IMR-90 (cell line): ENCODE measurements around the gene NRXN2. TPM values are rescaled to one million over a fixed set of nuclear protein-coding genes. Genes with fewer than 3 reads are reported as not detected.

ENCODE experiments used
- ATAC-seq: fragments of 200-7000 bp; cut with Tn5 transposase; 2 replicates; pipeline ENCODE4 v1.9.1; 2020; ENCODE audit warnings: low read depth, mild to moderate bottlenecking, moderate library complexity
- BruUV-seq: library from RNA; stranded (reverse); fragments of 400-500 nt; replicated peaks from 2 replicates; lab custom pipeline; 2021; lab: Mats Ljungman, UMichigan
- CTCF ChIA-PET: fragments of 300-600 bp; formaldehyde crosslinking; extraction: SDS; loops from one replicate; lab custom pipeline; 2021; ENCODE audit warnings: antibody characterized with exemption; lab: Yijun Ruan, JAX
- POLR2A ChIA-PET: fragments of 300-600 bp; sonication (Branson Sonifier 250); formaldehyde crosslinking; loops from one replicate; lab custom pipeline; 2022; ENCODE audit warnings: antibody characterized with exemption; ENCODE audit not compliant: unreplicated experiment; lab: Charles Lee
- DNase-seq: peaks from one replicate; pipeline ENCODE4 v3.0.0; 2013
- H2AFZ ChIP-seq: replicated peaks from 2 replicates; pipeline ENCODE3; 2013; ENCODE audit warnings: low read length, mild to moderate bottlenecking; ENCODE audit not compliant: poor library complexity
- H2AK5ac ChIP-seq: 2 replicates; pipeline ENCODE4 v1.6.1; 2013; ENCODE audit warnings: low read depth, low read length, inconsistent platforms
- H2AK9ac ChIP-seq: replicated peaks from 2 replicates; pipeline ENCODE3; 2013; ENCODE audit warnings: mild to moderate bottlenecking, low read depth, low read length, moderate library complexity; ENCODE audit not compliant: poor library complexity
- H2BK120ac ChIP-seq: 2 replicates; pipeline ENCODE4 v1.6.1; 2013; ENCODE audit warnings: low read depth, low read length, inconsistent platforms
- H2BK15ac ChIP-seq: 3 replicates; pipeline ENCODE4 v1.6.1; 2013; ENCODE audit warnings: low read depth, low read length, inconsistent platforms
- H2BK20ac ChIP-seq: 2 replicates; pipeline ENCODE4 v1.6.1; 2013; ENCODE audit warnings: low read depth, mild to moderate bottlenecking, inconsistent platforms, low read length, moderate library complexity
- H2BK5ac ChIP-seq: 2 replicates; pipeline ENCODE4 v1.6.1; 2013; ENCODE audit warnings: mild to moderate bottlenecking, low read depth, low read length, inconsistent platforms; ENCODE audit not compliant: poor library complexity, severe bottlenecking
- H3K14ac ChIP-seq: replicated peaks from 2 replicates; pipeline ENCODE4 v1.6.1; 2013; ENCODE audit warnings: low read depth, low read length, inconsistent platforms
- H3K18ac ChIP-seq: 2 replicates; pipeline ENCODE4 v1.6.1; 2013; ENCODE audit warnings: low read depth, low read length, control low read depth
- H3K23ac ChIP-seq: 2 replicates; pipeline ENCODE4 v1.6.1; 2013; ENCODE audit warnings: low read depth, low read length, inconsistent platforms
- H3K27ac ChIP-seq: 2 replicates; pipeline ENCODE4 v1.5.1; 2013; ENCODE audit warnings: mild to moderate bottlenecking, control low read depth, low read length; ENCODE audit not compliant: insufficient read depth
- H3K27me3 ChIP-seq: 2 replicates; pipeline ENCODE4 v1.6.1; 2013; ENCODE audit warnings: low read length; ENCODE audit not compliant: control insufficient read depth, insufficient read depth
- H3K36me3 ChIP-seq: 2 replicates; pipeline ENCODE4 v1.6.1; 2013; ENCODE audit warnings: low read length, mixed read lengths; ENCODE audit not compliant: control insufficient read depth, insufficient read depth
- H3K4ac ChIP-seq: 2 replicates; pipeline ENCODE4 v1.6.1; 2013; ENCODE audit warnings: low read depth, low read length, inconsistent platforms
- H3K4me1 ChIP-seq: 2 replicates; pipeline ENCODE4 v1.6.1; 2013; ENCODE audit warnings: low read length, mixed read lengths; ENCODE audit not compliant: control insufficient read depth, insufficient read depth
- H3K4me2 ChIP-seq: 2 replicates; pipeline ENCODE4 v1.6.1; 2013; ENCODE audit warnings: low read depth, mild to moderate bottlenecking, control low read depth, low read length, moderate library complexity
- H3K4me3 ChIP-seq: 2 replicates; pipeline ENCODE4 v1.5.1; 2013; ENCODE audit warnings: low read depth, mild to moderate bottlenecking, control low read depth, low read length, moderate library complexity; ENCODE audit not compliant: insufficient read depth
- H3K56ac ChIP-seq: 2 replicates; pipeline ENCODE4 v1.6.1; 2013; ENCODE audit warnings: low read length, inconsistent platforms; ENCODE audit not compliant: insufficient read depth; ENCODE audit errors: extremely low read depth
- H3K79me1 ChIP-seq, 2 experiments: 2 replicates each; pipeline ENCODE4 v1.6.1; 2013; ENCODE audit warnings: low read length in 2 of 2, inconsistent platforms in 1 of 2, low read depth in 1 of 2
- H3K9ac ChIP-seq: 2 replicates; pipeline ENCODE4 v1.6.1; 2013; ENCODE audit warnings: low read depth, low read length, control low read depth
- H3K9me1 ChIP-seq: 2 replicates; pipeline ENCODE4 v1.6.1; 2013; ENCODE audit warnings: low read length, inconsistent platforms; ENCODE audit not compliant: insufficient read depth
- H3K9me3 ChIP-seq: 2 replicates; pipeline ENCODE4 v1.6.1; 2013; ENCODE audit warnings: low read length; ENCODE audit not compliant: control insufficient read depth, insufficient read depth
- H4K20me1 ChIP-seq: 2 replicates; pipeline ENCODE4 v1.6.1; 2013; ENCODE audit warnings: low read length, inconsistent platforms; ENCODE audit not compliant: insufficient read depth
- H4K5ac ChIP-seq: 2 replicates; pipeline ENCODE4 v1.6.1; 2013; ENCODE audit warnings: mild to moderate bottlenecking, low read depth, low read length, control low read depth
- H4K8ac ChIP-seq, 2 experiments: 2 replicates each; pipeline ENCODE4 v1.6.1; 2013; ENCODE audit warnings: low read depth in 2 of 2, low read length in 2 of 2, control low read depth in 1 of 2, inconsistent platforms in 1 of 2
- H4K91ac ChIP-seq: 2 replicates; pipeline ENCODE4 v1.6.1; 2013; ENCODE audit warnings: low read depth, low read length, inconsistent platforms; ENCODE audit not compliant: insufficient read depth
- CEBPB ChIP-seq: IDR thresholded peaks from 2 replicates; pipeline ENCODE4 v1.6.1; 2012; ENCODE audit warnings: low read depth, low read length, improper control_type of control experiment
- CHD1 ChIP-seq: IDR thresholded peaks from 2 replicates; pipeline ENCODE4 v1.6.1; 2012; ENCODE audit warnings: low read depth, low read length, improper control_type of control experiment
- FOS ChIP-seq: fragments of 150-350 bp; IDR thresholded peaks from 2 replicates; pipeline ENCODE4 v1.6.1; 2016; ENCODE audit warnings: low read depth, low read length
- MAFK ChIP-seq: IDR thresholded peaks from 2 replicates; pipeline ENCODE4 v1.6.1; 2012; ENCODE audit warnings: low read depth, low read length, improper control_type of control experiment
- MAZ ChIP-seq: IDR thresholded peaks from 2 replicates; pipeline ENCODE4 v1.6.1; 2012; ENCODE audit warnings: low read depth, mild to moderate bottlenecking, low read length, improper control_type of control experiment, moderate library complexity, borderline replicate concordance
- MXI1 ChIP-seq: IDR thresholded peaks from 2 replicates; pipeline ENCODE4 v1.6.1; 2012; ENCODE audit warnings: low read depth, mild to moderate bottlenecking, low read length, moderate library complexity, borderline replicate concordance
- RAD21 ChIP-seq: IDR thresholded peaks from 2 replicates; pipeline ENCODE4 v1.6.1; 2012; ENCODE audit warnings: low read length, improper control_type of control experiment
- RCOR1 ChIP-seq: IDR thresholded peaks from 2 replicates; pipeline ENCODE4 v1.6.1; 2012; ENCODE audit warnings: mild to moderate bottlenecking, low read length, improper control_type of control experiment; ENCODE audit not compliant: insufficient replicate concordance
- SMC3 ChIP-seq: fragments of 150-350 bp; IDR thresholded peaks from 2 replicates; pipeline ENCODE4 v1.6.1; 2016; ENCODE audit warnings: low read depth, mild to moderate bottlenecking, antibody characterized with exemption, low read length, moderate library complexity
- USF2 ChIP-seq: fragments of 150-350 bp; IDR thresholded peaks from 2 replicates; pipeline ENCODE4 v1.6.1; 2017; ENCODE audit warnings: mild to moderate bottlenecking, antibody characterized with exemption, low read length, low read depth
- WGBS, 2 experiments: methylation state at CpG; one replicate each; pipeline versions ENCODE4 v1.1.5 to v1.1.7; 2013; ENCODE audit warnings: missing lambda C conversion rate in 2 of 2; ENCODE audit not compliant: insufficient read length in 1 of 2; ENCODE audit errors: extremely low coverage in 2 of 2; 5-methylcytosine and 5-hydroxymethylcytosine counted together
- dilution Hi-C: fragments of 300-500 bp; cut with HindIII; formaldehyde crosslinking; loops from one replicate; pipeline ENCODE4 v1.14.3; 2018; ENCODE audit warnings: low sequenced_read_pairs; ENCODE audit not compliant: unreplicated experiment
- in situ Hi-C: fragments of 300-500 bp; cut with MboI; formaldehyde crosslinking; loops from 3 replicates; pipeline ENCODE4 v1.14.3; 2019; ENCODE audit warnings: low sequenced_read_pairs, inconsistent platforms, mixed read lengths
- intact Hi-C: fragments of 100-400 bp; cut with micrococcal nuclease; formaldehyde crosslinking; loops from 2 replicates; pipeline ENCODE4 v1.10.0; 2022
- polyA plus RNA-seq, 3 experiments: library from polyadenylated mRNA; depleted of rRNA; stranded (reverse); fragments of >200 nt; gene quantifications; 2 replicates each; pipeline ENCODE4 v1.2.3, GENCODE V29; 2012; ENCODE audit warnings: low replicate concordance in 1 of 3
- total RNA-seq: library from RNA; depleted of rRNA; stranded (reverse); fragments of >200 nt; gene quantifications from 2 replicates; pipeline ENCODE4 v1.2.3, GENCODE V29; 2012
- TF ChIP-seq, protein P1 (sequence below): fragments of 150-350 bp; IDR thresholded peaks from 2 replicates; pipeline ENCODE4 v1.6.1; 2016; ENCODE audit warnings: low read depth, mild to moderate bottlenecking, low read length, moderate library complexity, borderline replicate concordance
- TF ChIP-seq, protein P2 (sequence below): conservative IDR thresholded peaks from 2 replicates; pipeline ENCODE4 v1.5.1; 2012; ENCODE audit warnings: mild to moderate bottlenecking, low read depth, low read length, improper control_type of control experiment

The NRXN2 gene
- total and polyA plus RNA-seq, 2 of the 4 experiments (the other 2 are of a cell fraction), result 0.18 to 0.22 TPM

GRCh38 chr11:64679846-64680245, 43.2 kb downstream of the NRXN2 start:
- dilution Hi-C loops (no loop called here), intact Hi-C loops (no loop called here), in situ Hi-C loops (no loop called here)
- Histone ChIP-seq H3K4ac (no peak overlapping the region), H3K4me1 (peaks cover 8% of the 10 kb centered on the region), H3K4me3 (no peak overlapping the region), H2BK20ac (no peak overlapping the region), H3K79me1 (no peaks in the 10 kb centered on the region), H2AK5ac (no peak overlapping the region), H3K14ac (no peak overlapping the region), H3K27me3 (peaks cover 65% of the 10 kb centered on the region), H3K18ac (no peak overlapping the region), H3K9me1 (peaks cover 4% of the 10 kb centered on the region; the same call in 1 of the 2 replicates), H3K23ac (no peak overlapping the region), H2BK120ac (no peak overlapping the region), H3K27ac (no peak overlapping the region), H3K56ac (no peak overlapping the region), H3K9ac (no peak overlapping the region), H3K4me2 (no peak overlapping the region), H3K36me3 (no peaks in the 10 kb centered on the region), H4K91ac (no peak overlapping the region), H2BK15ac (no peak overlapping the region), H4K5ac (no peak overlapping the region), H2AFZ (no peak overlapping the region), H3K9me3 (peaks cover 5% of the 10 kb centered on the region; the same call in 1 of the 2 replicates), H2AK9ac (no peak overlapping the region), H4K8ac (no peak overlapping the region), H4K20me1 (no peaks in the 10 kb centered on the region), H2BK5ac (no peak overlapping the region)
- POLR2A ChIA-PET, result no interaction called here
- TF ChIP-seq, protein P1, sequence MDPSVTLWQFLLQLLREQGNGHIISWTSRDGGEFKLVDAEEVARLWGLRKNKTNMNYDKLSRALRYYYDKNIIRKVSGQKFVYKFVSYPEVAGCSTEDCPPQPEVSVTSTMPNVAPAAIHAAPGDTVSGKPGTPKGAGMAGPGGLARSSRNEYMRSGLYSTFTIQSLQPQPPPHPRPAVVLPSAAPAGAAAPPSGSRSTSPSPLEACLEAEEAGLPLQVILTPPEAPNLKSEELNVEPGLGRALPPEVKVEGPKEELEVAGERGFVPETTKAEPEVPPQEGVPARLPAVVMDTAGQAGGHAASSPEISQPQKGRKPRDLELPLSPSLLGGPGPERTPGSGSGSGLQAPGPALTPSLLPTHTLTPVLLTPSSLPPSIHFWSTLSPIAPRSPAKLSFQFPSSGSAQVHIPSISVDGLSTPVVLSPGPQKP, result no peak
- TF ChIP-seq RAD21, result no peak
- no peak for TF ChIP-seq MAZ
- no peak for TF ChIP-seq RCOR1
- no peak for TF ChIP-seq CHD1
- no peak for TF ChIP-seq USF2
- TF ChIP-seq SMC3, result no peak
- TF ChIP-seq, protein P2, sequence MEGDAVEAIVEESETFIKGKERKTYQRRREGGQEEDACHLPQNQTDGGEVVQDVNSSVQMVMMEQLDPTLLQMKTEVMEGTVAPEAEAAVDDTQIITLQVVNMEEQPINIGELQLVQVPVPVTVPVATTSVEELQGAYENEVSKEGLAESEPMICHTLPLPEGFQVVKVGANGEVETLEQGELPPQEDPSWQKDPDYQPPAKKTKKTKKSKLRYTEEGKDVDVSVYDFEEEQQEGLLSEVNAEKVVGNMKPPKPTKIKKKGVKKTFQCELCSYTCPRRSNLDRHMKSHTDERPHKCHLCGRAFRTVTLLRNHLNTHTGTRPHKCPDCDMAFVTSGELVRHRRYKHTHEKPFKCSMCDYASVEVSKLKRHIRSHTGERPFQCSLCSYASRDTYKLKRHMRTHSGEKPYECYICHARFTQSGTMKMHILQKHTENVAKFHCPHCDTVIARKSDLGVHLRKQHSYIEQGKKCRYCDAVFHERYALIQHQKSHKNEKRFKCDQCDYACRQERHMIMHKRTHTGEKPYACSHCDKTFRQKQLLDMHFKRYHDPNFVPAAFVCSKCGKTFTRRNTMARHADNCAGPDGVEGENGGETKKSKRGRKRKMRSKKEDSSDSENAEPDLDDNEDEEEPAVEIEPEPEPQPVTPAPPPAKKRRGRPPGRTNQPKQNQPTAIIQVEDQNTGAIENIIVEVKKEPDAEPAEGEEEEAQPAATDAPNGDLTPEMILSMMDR, result no peak
- TF ChIP-seq MAFK, result no peak
- TF ChIP-seq CEBPB, result no peak
- TF ChIP-seq FOS, result no peak
- TF ChIP-seq MXI1, result no peak
- ATAC-seq, result no peak
- DNase-seq, result no peak
- CTCF ChIA-PET, result interaction anchor here (0.9 kb wide), 1 partner anchor 9 kb away, joined by 3 read pairs; no protein-coding TSS in a partner anchor
- WGBS, 2 experiments, result no CpG with 5 or more reads among the region's 2 CpGs
- no TSS peak for BruUV-seq
